Upper lobe of right lung (tissue), 1 donor: ENCODE results near the gene PTPRQ. TPM values are rescaled to one million over a fixed set of nuclear protein-coding genes. Genes with fewer than 3 reads are reported as not detected.

Source experiments
- ATAC-seq: fragments of 200-7000 bp; cut with Tn5 transposase; one replicate; pipeline ENCODE4 v1.9.1; 2020; ENCODE audit warnings: mild to moderate bottlenecking, moderate library complexity
- DNase-seq: peaks from one replicate; pipeline ENCODE4 v3.0.0-alpha.2; 2020
- H3K27ac ChIP-seq: fragments of 200-600 bp; one replicate; pipeline ENCODE4 v1.8.0; 2022
- H3K27me3 ChIP-seq: fragments of 200-600 bp; one replicate; pipeline ENCODE4 v1.8.0; 2022; ENCODE audit warnings: mild to moderate bottlenecking
- H3K36me3 ChIP-seq: fragments of 200-600 bp; one replicate; pipeline ENCODE4 v1.8.0; 2022
- H3K4me1 ChIP-seq: fragments of 200-600 bp; one replicate; pipeline ENCODE4 v1.8.0; 2022
- H3K4me3 ChIP-seq: fragments of 200-600 bp; one replicate; pipeline ENCODE4 v1.8.0; 2022; ENCODE audit warnings: mild to moderate bottlenecking
- H3K9me3 ChIP-seq: fragments of 200-600 bp; one replicate; pipeline ENCODE4 v1.8.0; 2022
- CTCF ChIP-seq: fragments of 200-600 bp; IDR thresholded peaks from one replicate; pipeline ENCODE4 v1.8.0; 2022; ENCODE audit warnings: antibody characterized with exemption
- intact Hi-C: fragments of 100-400 bp; cut with DNase I; formaldehyde crosslinking; loops from one replicate; pipeline ENCODE4 v1.11.0; 2022
- total RNA-seq: library from RNA; stranded (reverse); fragmentation: NEBNext Ultra II Directional; extraction: Animal tissue kit (Norgen Biotek cat#: 25700); gene quantifications from one replicate; pipeline ENCODE4 v1.2.1, GENCODE V29; 2021
- donor health status: DM: no; HTN: yes; CAD: no; lungs with severe emphysema.

PTPRQ gene
- total RNA-seq, 1 donor from 2014 or later: 9.8 TPM

DNA sequence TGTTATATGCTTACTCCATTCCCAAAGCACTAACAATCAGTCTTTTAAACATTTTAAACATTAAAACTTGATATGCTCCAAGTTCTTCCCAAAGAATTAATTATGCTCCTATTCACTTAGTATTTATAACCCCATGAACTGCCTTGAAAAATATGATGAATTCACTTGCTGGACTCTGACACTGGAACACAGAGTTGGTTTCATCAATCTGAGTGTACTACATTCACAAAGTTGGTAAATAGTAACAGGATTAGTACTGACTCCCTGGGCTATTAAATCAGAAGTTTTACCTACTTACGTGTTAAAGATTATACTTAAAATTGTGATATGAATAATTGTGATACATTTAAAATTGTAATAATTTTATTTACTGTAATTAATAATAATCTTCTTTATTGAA is 246.1 kb downstream of the PTPRQ start:
- no peaks in the 10 kb centered on the region for H3K4me1 ChIP-seq
- intact Hi-C loops: no loop called here
- H3K4me3 ChIP-seq: no peak overlapping the region
- H3K27me3 ChIP-seq: no peaks in the 10 kb centered on the region
- DNase-seq (no peak), ATAC-seq (no peak)
- no peak overlapping the region for H3K27ac ChIP-seq
- TF ChIP-seq CTCF: no peak
- H3K36me3 ChIP-seq: no peaks in the 10 kb centered on the region
- H3K9me3 ChIP-seq: no peaks in the 10 kb centered on the region

GRCh38 chr12:80690513-80690912 is 246.5 kb downstream of the PTPRQ start:
- no peak for ATAC-seq
- DNase-seq: no peak
- intact Hi-C loops: no loop called here
- Histone ChIP-seq H3K4me1 (no peaks in the 10 kb centered on the region), H3K36me3 (no peaks in the 10 kb centered on the region), H3K9me3 (no peaks in the 10 kb centered on the region), H3K27ac (no peak overlapping the region), H3K4me3 (no peak overlapping the region), H3K27me3 (no peaks in the 10 kb centered on the region)
- no peak for TF ChIP-seq CTCF

DNA sequence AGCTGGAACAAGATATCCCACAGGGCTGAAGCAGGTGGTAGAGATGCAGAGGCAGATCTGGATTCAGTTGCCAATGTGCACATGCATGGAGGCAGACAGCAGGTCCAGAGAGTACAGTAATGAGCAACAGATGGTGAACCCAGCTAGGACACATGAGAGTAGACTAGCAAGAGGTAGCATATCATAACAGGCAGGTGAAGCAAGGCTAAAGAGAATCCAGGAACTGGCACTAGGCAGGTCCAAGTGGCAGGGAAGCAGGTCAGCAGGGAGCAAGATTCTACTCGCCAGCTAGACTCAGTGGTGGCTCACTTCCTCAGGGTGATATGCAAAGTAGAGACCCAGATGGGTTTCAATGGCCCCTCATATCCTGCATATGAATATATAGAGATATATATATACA is 248.1 kb downstream of the PTPRQ start:
- ATAC-seq: no peak
- Histone ChIP-seq H3K4me3 (no peak overlapping the region), H3K4me1 (no peaks in the 10 kb centered on the region), H3K27ac (no peak overlapping the region), H3K9me3 (no peaks in the 10 kb centered on the region), H3K27me3 (no peaks in the 10 kb centered on the region), H3K36me3 (no peaks in the 10 kb centered on the region)
- intact Hi-C loops: no loop called here
- no peak for TF ChIP-seq CTCF
- DNase-seq: no peak

GRCh38 chr12:80697270-80697887 is 253.3 kb downstream of the PTPRQ start:
- H3K4me1 ChIP-seq: no peaks in the 10 kb centered on the region
- H3K4me3 ChIP-seq: no peak overlapping the region
- no peak overlapping the region for H3K27ac ChIP-seq
- no peaks in the 10 kb centered on the region for H3K27me3 ChIP-seq
- ATAC-seq: no peak
- TF ChIP-seq CTCF: no peak
- no peaks in the 10 kb centered on the region for H3K36me3 ChIP-seq
- DNase-seq: no peak
- intact Hi-C loops: no loop called here
- H3K9me3 ChIP-seq: no peaks in the 10 kb centered on the region

DNA sequence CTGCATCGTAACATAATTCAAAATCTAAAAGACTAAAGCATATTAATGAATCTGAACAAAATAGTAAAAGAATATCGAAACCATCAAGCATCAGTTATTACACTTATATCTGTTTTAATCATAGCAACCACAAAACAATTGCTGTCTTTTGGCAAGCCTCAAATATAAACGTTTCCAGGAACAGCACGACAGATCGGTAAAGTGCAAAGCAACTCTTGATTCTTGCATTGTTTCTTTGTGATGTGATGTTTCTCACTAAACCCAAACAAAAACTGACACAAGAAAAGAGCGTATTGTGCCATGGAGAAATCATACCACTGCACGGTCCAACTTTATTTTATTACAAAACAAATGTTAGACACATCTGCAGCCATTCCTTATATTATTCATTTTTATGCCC is 254.2 kb downstream of the PTPRQ start:
- no peak overlapping the region for H3K4me3 ChIP-seq
- no peaks in the 10 kb centered on the region for H3K4me1 ChIP-seq
- TF ChIP-seq CTCF: no peak

More for the DNA sequence above, 254.2 kb downstream of the PTPRQ start:
- Histone ChIP-seq H3K27me3 (no peaks in the 10 kb centered on the region), H3K9me3 (no peaks in the 10 kb centered on the region), H3K36me3 (no peaks in the 10 kb centered on the region), H3K27ac (no peak overlapping the region)
- intact Hi-C loops: no loop called here
- ATAC-seq (no peak), DNase-seq (no peak)
